HG02981 (cell line): ENCODE data around the gene CDH23.
A peak's percentile ranks its signal among the peaks of the same experiment; 100 is the strongest.

Source experiments
- ATAC-seq: cut with Tn5 transposase; IDR thresholded peaks from one replicate; pipeline ENCODE4 v1.9.1; 2021; ENCODE audit warnings: mild to moderate bottlenecking, moderate library complexity; ENCODE audit not compliant: unreplicated experiment

Gene CDH23

DNA sequence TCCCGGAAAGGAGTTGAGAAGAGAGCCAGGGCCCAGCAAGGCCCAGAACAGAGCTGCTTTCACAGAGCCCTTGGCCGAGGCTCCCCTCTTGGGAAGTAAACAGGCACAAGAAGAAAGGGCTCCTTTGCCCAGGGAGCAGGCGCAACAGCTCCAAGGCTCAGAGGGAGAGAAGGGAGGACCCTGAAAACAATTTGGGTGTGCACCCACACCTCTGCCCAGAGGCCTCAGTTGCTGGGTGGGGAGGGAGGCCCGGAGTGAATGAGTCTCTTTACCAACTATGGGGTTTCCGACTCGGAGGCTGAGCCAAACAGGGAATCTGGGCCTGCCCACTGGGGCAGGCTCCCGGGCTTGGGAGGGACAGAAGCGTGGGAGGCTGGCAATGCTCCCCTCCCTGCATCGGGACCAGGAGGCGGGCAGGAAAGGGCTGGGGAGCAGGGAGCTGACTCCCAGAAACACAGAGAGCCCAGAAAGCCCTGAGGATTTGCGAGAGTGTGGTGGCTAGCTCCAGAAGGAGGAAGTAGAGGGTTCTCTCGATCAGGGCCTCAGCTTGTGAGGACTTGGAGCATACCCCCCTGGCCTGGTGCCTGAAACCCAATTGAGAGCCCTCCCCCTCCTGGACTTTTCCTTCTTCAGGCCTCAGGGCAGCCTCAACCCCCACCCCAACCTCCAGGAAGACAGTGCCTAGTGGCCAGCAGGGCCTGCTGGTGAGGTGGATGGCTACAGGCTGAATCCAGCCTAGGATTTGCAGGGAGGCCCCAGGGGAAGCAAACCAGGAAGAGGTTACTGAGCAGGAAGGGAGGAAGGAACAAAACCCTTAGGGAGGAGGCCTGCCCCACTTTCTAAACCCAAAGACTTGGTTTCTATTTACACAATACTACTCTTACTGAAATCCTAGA is 316.7 kb downstream of the CDH23 start:
- no peak for ATAC-seq

DNA sequence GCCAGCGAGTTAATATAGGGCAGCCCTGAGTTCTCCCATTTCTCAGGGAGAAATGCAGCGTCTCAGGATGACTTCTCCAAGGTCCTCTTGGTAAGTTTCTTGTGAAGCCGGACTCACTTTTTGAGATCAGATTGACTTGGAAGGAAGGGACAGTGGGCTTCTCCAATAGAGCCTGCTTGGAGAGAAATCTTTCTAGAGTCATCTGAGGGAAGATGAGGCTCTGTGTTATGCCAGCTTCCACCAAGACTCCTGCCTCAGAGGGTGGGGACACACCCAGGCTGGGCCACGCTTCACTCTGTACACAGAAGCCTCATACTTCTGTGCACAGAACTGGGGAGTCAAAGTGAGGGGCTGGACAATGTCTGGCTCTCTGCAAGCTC is 317.3 kb downstream of the CDH23 start:
- no peak for ATAC-seq

DNA sequence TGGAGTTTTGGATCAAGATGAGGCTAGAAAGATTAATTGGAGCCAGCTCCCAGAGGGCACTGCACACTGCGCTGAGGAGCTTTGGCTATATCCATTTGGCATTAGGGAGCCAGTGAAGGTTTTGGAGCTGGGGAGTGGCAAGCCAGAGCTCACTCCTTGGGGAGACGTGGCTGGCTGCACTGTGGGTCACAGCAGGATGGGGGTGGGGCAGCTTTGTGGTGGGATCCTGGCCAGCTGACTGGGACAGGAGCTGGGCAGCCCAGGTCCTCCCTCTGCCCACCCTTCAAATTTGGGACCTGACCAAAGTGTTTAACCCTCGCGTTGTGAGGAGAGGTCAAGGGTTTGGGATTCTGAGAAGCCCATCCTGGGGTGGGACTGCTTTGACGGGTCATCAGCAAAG is 317.9 kb downstream of the CDH23 start:
- ATAC-seq, result no peak

DNA sequence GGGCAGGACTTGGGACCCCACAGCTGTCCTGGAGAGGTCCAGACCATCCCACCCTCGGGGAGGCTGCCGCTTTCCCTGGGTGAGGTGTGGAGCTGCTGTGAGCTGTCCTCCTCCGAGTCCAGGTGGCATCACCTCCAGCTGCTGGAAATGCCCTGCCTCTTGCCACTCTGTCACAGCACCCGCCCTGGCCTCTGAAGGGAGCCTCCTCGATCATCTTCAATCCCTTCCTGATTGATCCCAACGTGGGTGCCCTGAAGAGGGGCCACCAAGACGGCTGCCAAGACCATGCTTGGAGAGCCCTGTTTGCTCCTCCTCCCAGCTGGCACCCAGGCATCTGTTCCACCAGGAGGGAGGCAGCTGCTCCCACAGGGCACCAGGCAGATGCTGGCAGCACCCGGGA is 318.3 kb downstream of the CDH23 start:
- no peak for ATAC-seq

GRCh38 chr10:71715860-71716259 is 319.1 kb downstream of the CDH23 start:
- no peak for ATAC-seq

GRCh38 chr10:71716426-71716825 is 319.7 kb downstream of the CDH23 start:
- ATAC-seq, result no peak

GRCh38 chr10:71717056-71717455 is 320.3 kb downstream of the CDH23 start:
- ATAC-seq, result no peak

DNA sequence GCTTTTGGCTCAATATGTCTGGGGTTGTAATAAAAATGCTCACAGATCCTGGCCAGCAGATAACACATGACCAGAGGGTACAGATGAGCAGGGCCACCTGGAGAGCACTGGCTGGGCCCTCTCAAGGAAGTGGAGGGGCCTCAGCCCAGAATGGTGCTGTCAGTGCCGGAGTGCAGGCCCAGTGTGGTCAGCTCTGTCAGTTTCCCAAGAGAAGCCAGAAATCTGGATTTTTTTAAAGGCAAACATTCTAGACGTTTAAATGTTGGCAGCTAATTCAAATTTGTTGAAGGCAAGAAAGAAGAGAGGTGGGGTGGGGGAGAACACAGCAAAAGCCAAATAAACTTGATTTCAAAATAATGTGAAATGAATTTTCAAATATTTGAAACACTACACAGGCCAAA is 320.8 kb downstream of the CDH23 start:
- ATAC-seq, result no peak

GRCh38 chr10:71718165-71718698 is 321.5 kb downstream of the CDH23 start:
- no peak for ATAC-seq

DNA sequence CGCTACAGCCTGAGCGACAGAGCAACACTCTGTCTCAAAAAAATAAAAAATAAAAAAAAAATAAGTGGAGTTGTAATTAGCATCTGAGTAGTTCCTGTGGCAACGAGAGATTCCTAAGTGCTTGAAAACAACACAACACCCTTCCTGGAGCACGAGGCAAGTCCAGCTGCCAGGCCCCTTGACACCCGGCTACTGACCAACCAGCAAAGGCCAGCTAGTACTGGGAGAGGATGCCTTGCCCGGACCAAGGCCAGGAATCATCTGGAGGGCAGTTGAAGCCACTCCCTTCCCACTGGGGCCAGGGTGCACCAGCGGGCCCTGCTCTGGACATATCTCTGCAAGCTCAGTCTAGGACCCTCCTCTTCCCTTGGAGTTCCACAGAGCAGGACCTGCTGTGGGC is 322.3 kb downstream of the CDH23 start:
- ATAC-seq, result no peak

GRCh38 chr10:71719464-71720201 is 322.9 kb downstream of the CDH23 start, which contains the start of gene C10orf105:
C10orf105 (minus strand) TSS chr10:71719778; CDS start chr10:71716337, 3,441 bp downstream.
- ATAC-seq, result no peak

- ATAC-seq, result no peak
Observed at GRCh38 chr10:71720288-71720687, 323.6 kb downstream of the CDH23 start.

DNA sequence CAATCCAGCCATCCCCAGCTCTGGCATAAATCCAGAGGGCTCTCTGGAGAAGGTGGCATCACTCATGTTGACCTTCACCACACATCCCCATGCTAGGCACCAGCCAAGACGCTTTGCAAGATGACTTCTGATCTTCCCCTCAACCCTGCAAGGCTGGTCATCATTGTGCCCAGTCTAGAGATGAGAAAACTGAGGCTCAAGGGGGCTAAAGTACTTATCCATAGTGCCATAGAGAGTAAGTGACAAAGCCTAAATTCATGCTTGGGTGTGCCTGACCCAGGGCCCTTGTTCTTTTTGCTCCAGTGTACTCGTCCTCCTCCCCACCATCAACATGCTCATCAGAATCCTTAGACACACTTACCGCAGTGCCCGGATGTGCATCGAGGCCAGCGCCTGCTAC is 324.6 kb downstream of the CDH23 start:
- ATAC-seq, result no peak

- no peak for ATAC-seq
Observed at GRCh38 chr10:71722849-71723248, 326.1 kb downstream of the CDH23 start.

DNA sequence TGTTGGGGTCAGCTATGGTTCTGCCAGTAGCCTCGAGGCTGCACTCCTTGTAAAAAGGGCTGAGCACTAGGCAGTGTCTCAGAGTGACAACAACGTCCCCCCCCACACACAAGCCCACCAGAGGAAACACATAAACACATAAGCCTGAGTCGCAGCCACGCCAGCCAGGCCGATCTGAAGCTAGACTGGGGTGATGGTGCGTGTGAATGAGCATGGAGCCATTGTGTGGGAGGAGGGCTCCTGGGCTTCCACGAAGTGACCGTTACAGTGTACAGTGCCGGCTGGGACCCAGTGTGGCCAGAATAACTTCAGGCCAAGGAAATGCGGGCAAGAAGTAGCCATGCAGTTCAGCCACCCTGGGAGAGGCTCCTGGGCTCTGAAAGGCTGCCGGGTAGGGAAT is 326.6 kb downstream of the CDH23 start:
- no peak for ATAC-seq

DNA sequence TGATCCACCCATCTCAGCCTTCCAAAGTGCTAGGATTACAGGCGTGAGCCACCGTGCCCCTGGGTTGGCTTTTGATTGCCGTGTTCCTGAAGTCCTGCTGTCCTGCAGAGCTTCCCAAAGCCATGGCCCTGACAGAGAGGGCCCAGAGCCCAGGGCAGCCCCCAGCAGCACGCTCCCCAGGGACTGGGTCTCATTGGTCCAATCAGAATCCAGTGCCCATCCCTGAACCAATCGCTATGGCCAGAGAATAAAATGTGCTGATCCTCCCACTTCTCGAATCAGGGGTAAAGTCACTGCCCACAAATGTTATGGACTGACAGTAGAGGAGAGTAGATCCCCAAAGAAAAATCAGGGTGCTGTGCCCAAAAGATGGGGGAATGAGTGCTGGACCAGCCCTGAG is 327.8 kb downstream of the CDH23 start:
- no peak for ATAC-seq

GRCh38 chr10:71725249-71725648 is 328.5 kb downstream of the CDH23 start:
- no peak for ATAC-seq

DNA sequence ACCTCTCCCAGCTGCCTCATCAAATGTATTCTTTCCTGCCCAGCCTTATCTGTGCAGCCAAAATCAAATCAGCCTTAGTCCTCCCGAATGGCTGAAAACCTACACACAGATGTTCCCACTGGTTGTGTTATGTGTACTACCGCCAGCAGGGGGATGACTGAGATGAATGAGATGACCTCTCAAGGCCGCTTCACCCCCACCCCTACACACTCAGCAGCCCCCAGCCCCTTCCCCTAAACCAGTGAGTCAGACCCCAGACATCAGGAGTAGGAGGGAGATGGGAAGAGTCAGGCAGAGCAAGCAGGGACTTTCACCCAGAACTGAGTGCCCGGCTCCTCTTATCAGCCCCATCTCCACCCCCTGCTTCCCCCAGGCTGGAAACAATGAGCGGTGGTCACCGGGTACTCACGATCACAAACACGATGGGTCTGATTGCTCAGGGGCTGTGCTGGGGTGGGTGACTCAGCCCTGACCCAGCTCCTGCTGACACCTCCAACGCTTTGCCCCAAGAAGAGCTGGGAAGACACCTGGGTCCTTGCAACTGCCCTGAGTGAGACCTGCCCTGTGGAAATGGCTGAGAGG is 329.4 kb downstream of the CDH23 start:
- no peak for ATAC-seq

DNA sequence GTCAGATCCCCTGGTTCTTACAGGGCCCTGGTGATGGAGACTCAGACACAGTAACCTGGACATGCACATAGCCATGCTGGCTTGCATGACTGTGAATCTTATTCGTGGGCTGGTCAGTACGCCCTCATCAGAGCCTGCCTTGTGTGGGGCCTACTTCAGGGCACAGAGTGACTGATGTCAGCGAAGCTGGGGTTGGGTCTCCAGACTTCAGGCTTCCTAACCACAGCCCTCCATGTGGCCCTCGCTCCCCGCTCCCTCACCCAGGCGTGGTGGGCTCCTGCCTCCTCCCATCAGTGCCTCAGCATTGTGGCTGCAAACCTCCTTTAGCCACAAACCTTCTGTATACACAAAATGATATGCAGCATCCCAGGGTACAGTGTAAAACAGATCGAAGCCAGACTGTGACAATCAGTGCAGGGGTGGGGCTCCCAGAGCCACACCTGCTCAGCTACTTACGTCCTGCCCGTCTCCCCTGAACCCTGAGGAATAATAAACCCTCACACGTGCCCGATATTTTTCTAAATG is 329.9 kb downstream of the CDH23 start:
- no peak for ATAC-seq

GRCh38 chr10:71727105-71727737 is 330.5 kb downstream of the CDH23 start:
- peak; percentile 41 for ATAC-seq
